Measurements from ENCODE around the gene SERP2. TPM values are rescaled to one million over a fixed set of nuclear protein-coding genes. Genes with fewer than 3 reads are reported as not detected.

SERP2 gene
- total and polyA plus RNA-seq, 10 of the 15 experiments (the other 5 are each of a cell fraction or from before 2014, with no cell fraction given) = not detected

DNA sequence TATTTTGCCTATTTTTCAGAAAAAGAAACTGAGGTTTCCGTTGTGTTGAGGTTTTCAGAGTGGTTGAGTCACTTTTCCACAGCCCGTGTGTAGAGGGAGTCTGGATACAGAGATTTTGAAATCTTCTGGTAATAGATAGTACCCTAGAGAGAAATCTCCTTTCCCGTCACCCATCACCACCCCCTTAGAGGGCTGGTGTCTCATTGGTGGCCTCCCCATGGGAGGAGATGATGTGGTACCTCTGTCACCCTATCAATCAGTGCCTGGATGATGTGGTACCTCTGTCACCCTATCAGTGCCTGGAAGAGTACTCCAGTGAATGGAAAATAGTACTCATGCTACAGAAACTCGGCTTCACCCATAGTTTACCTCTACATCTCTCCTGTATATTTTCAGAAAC is 42.2 kb upstream of the SERP2 start (continued):
- TF ChIP-seq, protein P1, sequence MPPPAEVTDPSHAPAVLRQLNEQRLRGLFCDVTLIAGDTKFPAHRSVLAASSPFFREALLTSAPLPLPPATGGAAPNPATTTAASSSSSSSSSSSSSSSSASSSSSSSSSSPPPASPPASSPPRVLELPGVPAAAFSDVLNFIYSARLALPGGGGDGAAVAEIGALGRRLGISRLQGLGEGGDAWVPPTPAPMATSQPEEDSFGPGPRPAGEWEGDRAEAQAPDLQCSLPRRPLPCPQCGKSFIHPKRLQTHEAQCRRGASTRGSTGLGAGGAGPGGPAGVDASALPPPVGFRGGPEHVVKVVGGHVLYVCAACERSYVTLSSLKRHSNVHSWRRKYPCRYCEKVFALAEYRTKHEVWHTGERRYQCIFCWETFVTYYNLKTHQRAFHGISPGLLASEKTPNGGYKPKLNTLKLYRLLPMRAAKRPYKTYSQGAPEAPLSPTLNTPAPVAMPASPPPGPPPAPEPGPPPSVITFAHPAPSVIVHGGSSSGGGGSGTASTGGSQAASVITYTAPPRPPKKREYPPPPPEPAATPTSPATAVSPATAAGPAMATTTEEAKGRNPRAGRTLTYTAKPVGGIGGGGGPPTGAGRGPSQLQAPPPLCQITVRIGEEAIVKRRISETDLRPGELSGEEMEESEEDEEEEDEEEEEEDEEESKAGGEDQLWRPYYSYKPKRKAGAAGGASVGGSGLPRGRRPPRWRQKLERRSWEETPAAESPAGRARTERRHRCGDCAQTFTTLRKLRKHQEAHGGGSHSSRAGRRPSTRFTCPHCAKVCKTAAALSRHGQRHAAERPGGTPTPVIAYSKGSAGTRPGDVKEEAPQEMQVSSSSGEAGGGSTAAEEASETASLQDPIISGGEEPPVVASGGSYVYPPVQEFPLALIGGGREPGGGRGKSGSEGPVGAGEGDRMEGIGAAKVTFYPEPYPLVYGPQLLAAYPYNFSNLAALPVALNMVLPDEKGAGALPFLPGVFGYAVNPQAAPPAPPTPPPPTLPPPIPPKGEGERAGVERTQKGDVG (CRISPR knock-in tag; IDR thresholded peaks at IDR 0.05) = no peak
- TF ChIP-seq EP300 (IDR thresholded peaks at IDR 0.05; ENCODE audit: borderline replicate concordance in 1 of 2, control insufficient read depth in 1 of 2, low read depth in 2 of 2, low read length in 2 of 2) (no peak), WRNIP1 (IDR thresholded peaks at IDR 0.05; ENCODE audit: borderline replicate concordance, low read depth, low read length) (no peak)

DNA sequence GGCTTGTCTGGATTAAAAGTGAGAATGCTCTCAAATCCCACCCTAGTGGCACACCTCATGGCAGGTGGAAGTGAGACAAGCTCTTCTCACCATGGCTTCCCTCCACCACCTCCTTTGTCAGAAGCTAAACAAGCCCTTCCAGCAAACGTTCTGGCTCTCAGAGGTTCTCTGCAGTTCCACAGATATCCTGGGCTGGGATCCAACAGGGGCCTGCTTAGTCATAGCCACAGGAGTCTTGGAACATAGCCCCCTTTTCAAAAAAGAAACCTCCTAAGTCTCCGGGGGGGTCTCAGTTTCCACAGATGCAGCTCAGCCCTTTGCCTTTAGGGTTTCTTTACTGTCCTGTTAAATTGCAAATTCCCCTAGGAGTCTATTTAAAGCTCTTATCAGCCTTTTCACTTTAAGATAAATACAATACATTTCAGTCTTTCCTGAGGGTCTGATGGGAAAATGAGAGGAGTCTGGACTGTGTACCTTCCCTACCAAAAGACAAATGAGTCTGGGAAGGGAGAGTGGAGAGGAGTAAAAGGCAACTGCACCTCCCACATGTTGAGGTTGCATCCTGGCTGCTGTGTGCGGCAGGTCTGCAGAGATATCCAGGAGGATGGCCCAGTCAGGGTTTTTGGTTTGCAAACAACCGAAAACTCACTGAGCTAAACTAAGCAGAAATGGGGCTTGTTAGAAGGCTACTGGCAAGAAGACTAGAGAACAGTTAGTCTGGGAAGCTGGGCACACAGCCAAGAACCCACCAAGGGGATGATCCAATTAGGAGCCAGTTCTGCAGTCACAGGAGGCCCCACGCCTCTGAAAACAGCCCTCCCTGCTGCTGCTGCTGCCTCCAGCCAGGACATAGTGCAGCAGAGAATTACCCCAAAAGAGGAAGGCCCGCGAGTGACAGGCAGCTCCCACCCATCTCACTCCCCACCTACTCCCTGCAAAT is 41.4 kb upstream of the SERP2 start:
- Histone ChIP-seq H3K4me2 (ENCODE audit: control insufficient read depth, insufficient read depth) (no peak overlapping the region), H4K20me1 (ENCODE audit: control insufficient read depth, insufficient read depth) (no peaks in the 10 kb centered on the region), H3K79me2 (ENCODE audit: control insufficient read depth, insufficient read depth, low read length) (no peaks in the 10 kb centered on the region), H3K9me3 (replicated peaks; ENCODE audit: control insufficient read depth, insufficient read depth, low read length) (no peaks in the 10 kb centered on the region), H3K4me3 (no peak overlapping the region), H3K4me1 (ENCODE audit: control insufficient read depth, insufficient read depth, low read length) (no peaks in the 10 kb centered on the region), H2AFZ (ENCODE audit: control insufficient read depth, low read depth, low read length) (no peak overlapping the region), H3K27me3 (replicated peaks in 1 of 2; ENCODE audit: control insufficient read depth in 2 of 2, insufficient read depth in 2 of 2, low read length in 1 of 2) (peaks cover 0 to 5% of the 10 kb centered on the region in 2 experiments; a peak in 2 of 4 replicates), H3K9ac (ENCODE audit: control insufficient read depth, insufficient read depth, low read length) (no peak overlapping the region), H3K27ac (ENCODE audit: control insufficient read depth, insufficient read depth) (no peak overlapping the region), H3K36me3 (ENCODE audit: control insufficient read depth in 2 of 2, insufficient read depth in 2 of 2, low read length in 1 of 2) (no peaks in the 10 kb centered on the region)
- POLR2A ChIA-PET = no interaction called here
- FAIRE-seq (no peak), ATAC-seq (no peak), DNase-seq (ENCODE audit: low read depth, low spot score) (no peak)
- in situ Hi-C loops (cut with MboI) = no loop called here
- CTCF ChIA-PET = no interaction called here
- BruUV-seq (replicated peaks) = no TSS peak
- intact Hi-C loops (cut with micrococcal nuclease; ENCODE audit: unreplicated experiment) = no loop called here
- SMC1A ChIA-PET (ENCODE audit: uncharacterized antibody, unreplicated experiment) = no interaction called here
- 22% methylated on average over 7 of the region's 7 CpGs for WGBS (ENCODE audit: insufficient coverage, insufficient replicate concordance, low lambda C conversion rate, missing lambda C conversion rate)
- RAD21 ChIA-PET (ENCODE audit: unreplicated experiment) = no interaction called here
- TF ChIP-seq PML (IDR thresholded peaks at IDR 0.05; ENCODE audit: low read length) (no peak), NR2C1 (IDR thresholded peaks at IDR 0.05) (no peak), BMI1 (IDR thresholded peaks at IDR 0.05; ENCODE audit: borderline replicate concordance) (no peak), HCFC1 (IDR thresholded peaks at IDR 0.05; ENCODE audit: low read length) (no peak), RAD51 (IDR thresholded peaks at IDR 0.05) (no peak), SMC3 (IDR thresholded peaks at IDR 0.05; ENCODE audit: borderline replicate concordance, low read length) (no peak), PAX5 (IDR thresholded peaks at IDR 0.05; ENCODE audit: borderline replicate concordance, low read depth, low read length) (no peak), POLR2AphosphoS5 (IDR thresholded peaks at IDR 0.05; ENCODE audit: low read length) (no peak), MXI1 (IDR thresholded peaks at IDR 0.05; ENCODE audit: low read depth, low read length) (no peak), NFIC (IDR thresholded peaks at IDR 0.05; ENCODE audit: low read depth, low read length) (no peak), IKZF1 (conservative IDR thresholded peaks at IDR 0.05) (no peak), HDAC6 (IDR thresholded peaks at IDR 0.05; ENCODE audit: unreplicated experiment) (no peak)
- TF ChIP-seq, protein P2, sequence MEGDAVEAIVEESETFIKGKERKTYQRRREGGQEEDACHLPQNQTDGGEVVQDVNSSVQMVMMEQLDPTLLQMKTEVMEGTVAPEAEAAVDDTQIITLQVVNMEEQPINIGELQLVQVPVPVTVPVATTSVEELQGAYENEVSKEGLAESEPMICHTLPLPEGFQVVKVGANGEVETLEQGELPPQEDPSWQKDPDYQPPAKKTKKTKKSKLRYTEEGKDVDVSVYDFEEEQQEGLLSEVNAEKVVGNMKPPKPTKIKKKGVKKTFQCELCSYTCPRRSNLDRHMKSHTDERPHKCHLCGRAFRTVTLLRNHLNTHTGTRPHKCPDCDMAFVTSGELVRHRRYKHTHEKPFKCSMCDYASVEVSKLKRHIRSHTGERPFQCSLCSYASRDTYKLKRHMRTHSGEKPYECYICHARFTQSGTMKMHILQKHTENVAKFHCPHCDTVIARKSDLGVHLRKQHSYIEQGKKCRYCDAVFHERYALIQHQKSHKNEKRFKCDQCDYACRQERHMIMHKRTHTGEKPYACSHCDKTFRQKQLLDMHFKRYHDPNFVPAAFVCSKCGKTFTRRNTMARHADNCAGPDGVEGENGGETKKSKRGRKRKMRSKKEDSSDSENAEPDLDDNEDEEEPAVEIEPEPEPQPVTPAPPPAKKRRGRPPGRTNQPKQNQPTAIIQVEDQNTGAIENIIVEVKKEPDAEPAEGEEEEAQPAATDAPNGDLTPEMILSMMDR (IDR thresholded peaks at IDR 0.05 in 2 of 3, conservative IDR thresholded peaks at IDR 0.05 in 1 of 3; ENCODE audit: control insufficient read depth in 2 of 3, extremely low read depth in 1 of 3, insufficient read depth in 1 of 3, low read depth in 3 of 3, low read length in 3 of 3) = no peak
- TF ChIP-seq, protein P3, sequence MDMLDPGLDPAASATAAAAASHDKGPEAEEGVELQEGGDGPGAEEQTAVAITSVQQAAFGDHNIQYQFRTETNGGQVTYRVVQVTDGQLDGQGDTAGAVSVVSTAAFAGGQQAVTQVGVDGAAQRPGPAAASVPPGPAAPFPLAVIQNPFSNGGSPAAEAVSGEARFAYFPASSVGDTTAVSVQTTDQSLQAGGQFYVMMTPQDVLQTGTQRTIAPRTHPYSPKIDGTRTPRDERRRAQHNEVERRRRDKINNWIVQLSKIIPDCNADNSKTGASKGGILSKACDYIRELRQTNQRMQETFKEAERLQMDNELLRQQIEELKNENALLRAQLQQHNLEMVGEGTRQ (IDR thresholded peaks at IDR 0.05; ENCODE audit: borderline replicate concordance, low read depth, low read length) = no peak

Data from GM12878 (cell line).